ENCODE data around the gene LRRC4C.

DNA sequence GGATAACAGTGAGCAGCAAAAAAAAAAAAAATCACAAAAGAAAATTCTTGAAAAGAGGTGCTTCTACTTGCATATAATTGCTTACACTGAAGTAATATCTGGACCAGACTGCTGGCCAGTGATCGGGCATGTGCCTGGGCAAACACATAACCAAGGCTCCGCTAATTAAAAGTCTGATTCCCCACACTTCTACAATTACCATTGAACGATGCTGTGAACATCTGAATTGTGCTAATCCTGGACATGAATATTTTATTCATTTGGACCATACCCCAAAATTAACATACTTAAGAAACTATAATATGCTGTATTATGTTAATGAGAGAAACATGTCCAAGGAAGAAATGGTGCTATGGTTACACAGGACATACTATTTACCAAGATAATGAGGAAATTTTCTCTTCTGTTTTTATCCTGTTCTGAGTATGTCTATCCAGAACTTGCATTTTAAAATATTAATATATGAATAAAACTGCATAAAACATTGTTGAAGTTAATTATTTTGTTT is 69.8 kb downstream of the LRRC4C start:
- TF ChIP-seq POLR2A (IDR thresholded peaks at IDR 0.05), result no peak
- TF ChIP-seq CTCF (IDR thresholded peaks at IDR 0.05), result no peak

All from Peyer's patch (tissue), 4 donors.